GM20431 (cell line): ENCODE measurements around the gene TAOK3.

ENCODE experiments used
- in situ Hi-C: fragments of 300-500 bp; cut with MseI, MboI; formaldehyde crosslinking; loops from one replicate; pipeline ENCODE4 v1.15.0; 2020; ENCODE audit warnings: low sequenced_read_pairs; ENCODE audit not compliant: unreplicated experiment

TAOK3 gene

GRCh38 chr12:118237052-118237665 is 135.5 kb downstream of the TAOK3 start:
- in situ Hi-C loops = no loop called here

GRCh38 chr12:118220702-118221101 is 152.0 kb downstream of the TAOK3 start:
- in situ Hi-C loops = no loop called here

GRCh38 chr12:118219772-118220171 is 152.9 kb downstream of the TAOK3 start:
- in situ Hi-C loops = no loop called here

GRCh38 chr12:118219106-118219505 is 153.6 kb downstream of the TAOK3 start:
- in situ Hi-C loops = no loop called here

- in situ Hi-C loops = no loop called here
Measured at GRCh38 chr12:118213452-118213851, 159.3 kb downstream of the TAOK3 start.

GRCh38 chr12:118212606-118213005 is 160.1 kb downstream of the TAOK3 start:
- in situ Hi-C loops = no loop called here

GRCh38 chr12:118206107-118206412 is 166.6 kb downstream of the TAOK3 start:
- in situ Hi-C loops = no loop called here

- in situ Hi-C loops = no loop called here
Measured at GRCh38 chr12:118193958-118194357, 178.7 kb downstream of the TAOK3 start.

GRCh38 chr12:118193477-118193876 is 179.2 kb downstream of the TAOK3 start:
- in situ Hi-C loops = no loop called here

- in situ Hi-C loops = no loop called here
Measured at GRCh38 chr12:118190266-118190665, 182.4 kb downstream of the TAOK3 start.

- in situ Hi-C loops = no loop called here
Measured at GRCh38 chr12:118189741-118190191, 182.9 kb downstream of the TAOK3 start.

GRCh38 chr12:118188690-118189371 is 183.9 kb downstream of the TAOK3 start:
- in situ Hi-C loops = no loop called here

- in situ Hi-C loops = no loop called here
Measured at GRCh38 chr12:118187751-118188435, 184.8 kb downstream of the TAOK3 start.

- in situ Hi-C loops = no loop called here
Measured at GRCh38 chr12:118185602-118186397, 186.9 kb downstream of the TAOK3 start.

GRCh38 chr12:118183711-118184110 is 189.0 kb downstream of the TAOK3 start:
- in situ Hi-C loops = no loop called here

- in situ Hi-C loops = no loop called here
Measured at GRCh38 chr12:118183155-118183554, 189.6 kb downstream of the TAOK3 start.

GRCh38 chr12:118175823-118176447 is 196.8 kb downstream of the TAOK3 start:
- in situ Hi-C loops = no loop called here

GRCh38 chr12:118166946-118167345 is 205.8 kb downstream of the TAOK3 start:
- in situ Hi-C loops = no loop called here

GRCh38 chr12:118164798-118165486 is 207.8 kb downstream of the TAOK3 start:
- in situ Hi-C loops = no loop called here

GRCh38 chr12:118160536-118160935 is 212.2 kb downstream of the TAOK3 start:
- in situ Hi-C loops = no loop called here
